Neural cell (in vitro differentiated cells): Measurements from ENCODE around the gene PPP1R9B. TPM values are rescaled to one million over a fixed set of nuclear protein-coding genes. Genes with fewer than 3 reads are reported as not detected.
A peak's percentile ranks its signal among the peaks of the same experiment; 100 is the strongest.

ENCODE experiments used
- H2AFZ ChIP-seq: fragments of 200-600, 300-800 bp; sonication (generic), shearing (Covaris generic); 2 replicates; pipeline ENCODE4 v1.6.0; 2014; ENCODE audit warnings: low read depth, mild to moderate bottlenecking, antibody characterized with exemption, low read length, moderate library complexity
- H3F3A ChIP-seq: fragments of 200-600 bp; shearing (Covaris generic); 2 replicates; pipeline ENCODE4 v1.6.1; 2016; ENCODE audit warnings: mild to moderate bottlenecking, moderate library complexity, mixed read lengths, antibody characterized with exemption, low read length; ENCODE audit not compliant: insufficient read depth, poor library complexity, severe bottlenecking
- H3K27ac ChIP-seq: fragments of 200-600, 300-800 bp; sonication (generic), shearing (Covaris generic); 2 replicates; pipeline ENCODE4 v1.5.1; 2014; ENCODE audit warnings: mild to moderate bottlenecking, low read length, moderate library complexity
- H3K27me3 ChIP-seq: fragments of 300-800, 200-600 bp; sonication (generic), shearing (Covaris generic); 2 replicates; pipeline ENCODE4 v1.6.0; 2014; ENCODE audit warnings: mild to moderate bottlenecking, low read depth, low read length, moderate library complexity; ENCODE audit not compliant: insufficient read depth
- H3K36me3 ChIP-seq: fragments of 300-800, 200-600 bp; sonication (generic), shearing (Covaris generic); 2 replicates; pipeline ENCODE4 v1.5.1; 2014; ENCODE audit warnings: mild to moderate bottlenecking, antibody characterized with exemption, low read length, moderate library complexity; ENCODE audit not compliant: insufficient read depth
- H3K4me2 ChIP-seq: fragments of 300-800, 200-600 bp; sonication (generic), shearing (Covaris generic); 2 replicates; pipeline ENCODE4 v1.6.0; 2014; ENCODE audit warnings: mild to moderate bottlenecking, low read length
- H3K4me3 ChIP-seq: fragments of 300-800, 200-600 bp; sonication (generic), shearing (Covaris generic); 2 replicates; pipeline ENCODE4 v1.5.1; 2014; ENCODE audit warnings: mild to moderate bottlenecking, low read length, moderate library complexity
- H3K79me2 ChIP-seq: fragments of 200-600 bp; shearing (Covaris generic); replicated peaks from 2 replicates; pipeline ENCODE4 v1.6.0; 2014; ENCODE audit warnings: mild to moderate bottlenecking, low read length, moderate library complexity; ENCODE audit not compliant: insufficient read depth
- H3K9ac ChIP-seq: fragments of 300-800, 200-600 bp; sonication (generic), shearing (Covaris generic); 2 replicates; pipeline ENCODE4 v1.6.1; 2016; ENCODE audit warnings: mild to moderate bottlenecking, low read length, mixed read lengths
- H3K9me2 ChIP-seq: fragments of 200-600 bp; shearing (Covaris generic); 2 replicates; pipeline ENCODE4 v1.6.1; 2016; ENCODE audit warnings: mild to moderate bottlenecking, low read length, mixed read lengths; ENCODE audit not compliant: insufficient read depth
- H3K9me3 ChIP-seq: fragments of 200-600, 300-800 bp; sonication (generic), shearing (Covaris generic); 2 replicates; pipeline ENCODE4 v1.6.1; 2016; ENCODE audit warnings: mild to moderate bottlenecking, mixed run types, low read length, moderate library complexity, mixed read lengths
- H4K20me1 ChIP-seq: fragments of 200-600 bp; shearing (Covaris generic); 2 replicates; pipeline ENCODE4 v1.6.1; 2016; ENCODE audit warnings: mild to moderate bottlenecking, mixed run types; ENCODE audit not compliant: insufficient read depth
- EP300 ChIP-seq: fragments of 450-650 bp; conservative IDR thresholded peaks from 2 replicates; pipeline ENCODE4 v1.6.1; 2014; ENCODE audit warnings: antibody characterized with exemption, mild to moderate bottlenecking, moderate library complexity; ENCODE audit not compliant: poor library complexity, severe bottlenecking
- EZH2 ChIP-seq: fragments of 200-600, 300-800 bp; shearing (Covaris generic), sonication (generic); IDR thresholded peaks from 2 replicates; pipeline ENCODE4 v1.6.1; 2014; ENCODE audit warnings: antibody characterized with exemption, low read length, borderline replicate concordance, mild to moderate bottlenecking; ENCODE audit not compliant: insufficient read depth, poor library complexity, severe bottlenecking
- MXI1 ChIP-seq: fragments of 450-650 bp; conservative IDR thresholded peaks from 2 replicates; pipeline ENCODE4 v1.6.1; 2014; ENCODE audit warnings: antibody characterized with exemption, mild to moderate bottlenecking; ENCODE audit not compliant: poor library complexity, severe bottlenecking
- POLR2AphosphoS5 ChIP-seq: IDR thresholded peaks from 2 replicates; pipeline ENCODE4 v1.6.1; 2012
- RAD21 ChIP-seq: fragments of 450-650 bp; conservative IDR thresholded peaks from 2 replicates; pipeline ENCODE4 v1.6.1; 2014; ENCODE audit warnings: antibody characterized with exemption, mild to moderate bottlenecking, moderate library complexity
- REST ChIP-seq: IDR thresholded peaks from 2 replicates; pipeline ENCODE4 v1.6.1; 2012; ENCODE audit warnings: borderline replicate concordance
- SMC3 ChIP-seq: fragments of 450-650 bp; conservative IDR thresholded peaks from 2 replicates; pipeline ENCODE4 v1.6.1; 2014; ENCODE audit warnings: antibody characterized with exemption, mild to moderate bottlenecking, moderate library complexity; ENCODE audit not compliant: poor library complexity
- TAF1 ChIP-seq: IDR thresholded peaks from 2 replicates; pipeline ENCODE4 v1.6.1; 2012; ENCODE audit warnings: low read depth
- polyA plus RNA-seq: library from polyadenylated mRNA; depleted of rRNA; stranded (reverse); fragments of >200 nt; gene quantifications from 2 replicates; pipeline ENCODE4 v1.2.3, GENCODE V29; 2014
- TF ChIP-seq, protein P1 (sequence below): fragments of 450-650 bp; IDR thresholded peaks from 2 replicates; pipeline ENCODE4 v1.5.1; 2014; ENCODE audit warnings: antibody characterized with exemption, mild to moderate bottlenecking, moderate library complexity; ENCODE audit not compliant: poor library complexity, severe bottlenecking

Gene PPP1R9B
- polyA plus RNA-seq, 1 donor from 2014 or later = 29.2 TPM

DNA sequence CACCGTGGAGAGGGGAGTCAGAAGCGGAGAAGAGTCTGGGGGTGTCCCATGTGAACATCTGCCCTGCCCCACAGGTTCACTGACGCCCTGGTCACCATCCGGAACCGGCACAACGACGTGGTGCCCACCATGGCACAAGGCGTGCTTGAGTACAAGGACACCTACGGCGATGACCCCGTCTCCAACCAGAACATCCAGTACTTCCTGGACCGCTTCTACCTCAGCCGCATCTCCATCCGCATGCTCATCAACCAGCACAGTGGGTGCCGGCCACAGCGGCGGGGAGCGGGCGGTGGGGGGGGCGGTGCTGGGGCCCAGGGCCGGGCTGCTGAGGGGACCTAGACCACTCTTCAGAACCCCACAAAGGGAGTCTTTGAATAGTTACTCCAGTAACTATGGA is 44.7 kb downstream of the PPP1R9B start:
- TF ChIP-seq TAF1 = no peak
- TF ChIP-seq SMC3 = no peak
- peak; percentile 23 for TF ChIP-seq POLR2AphosphoS5
- no peak overlapping the region for H3K4me2 ChIP-seq
- no peak overlapping the region for H3K4me3 ChIP-seq
- no peaks in the 10 kb centered on the region for H3K9me3 ChIP-seq
- H4K20me1 ChIP-seq = no peaks in the 10 kb centered on the region
- H3K27ac ChIP-seq = no peak overlapping the region
- H3F3A ChIP-seq = no peaks in the 10 kb centered on the region
- H3K27me3 ChIP-seq = no peaks in the 10 kb centered on the region
- peaks cover 7% of the 10 kb centered on the region for H3K36me3 ChIP-seq
- no peaks in the 10 kb centered on the region for H3K79me2 ChIP-seq
- H3K9ac ChIP-seq = no peak overlapping the region
- no peak overlapping the region for H2AFZ ChIP-seq
- H3K9me2 ChIP-seq = no peaks in the 10 kb centered on the region

GRCh38 chr17:50103941-50104340 is 46.5 kb downstream of the PPP1R9B start:
- no peaks in the 10 kb centered on the region for H3F3A ChIP-seq
- no peaks in the 10 kb centered on the region for H3K9me2 ChIP-seq
- H3K9me3 ChIP-seq = no peaks in the 10 kb centered on the region
- no peak overlapping the region for H2AFZ ChIP-seq
- TF ChIP-seq, protein P1, sequence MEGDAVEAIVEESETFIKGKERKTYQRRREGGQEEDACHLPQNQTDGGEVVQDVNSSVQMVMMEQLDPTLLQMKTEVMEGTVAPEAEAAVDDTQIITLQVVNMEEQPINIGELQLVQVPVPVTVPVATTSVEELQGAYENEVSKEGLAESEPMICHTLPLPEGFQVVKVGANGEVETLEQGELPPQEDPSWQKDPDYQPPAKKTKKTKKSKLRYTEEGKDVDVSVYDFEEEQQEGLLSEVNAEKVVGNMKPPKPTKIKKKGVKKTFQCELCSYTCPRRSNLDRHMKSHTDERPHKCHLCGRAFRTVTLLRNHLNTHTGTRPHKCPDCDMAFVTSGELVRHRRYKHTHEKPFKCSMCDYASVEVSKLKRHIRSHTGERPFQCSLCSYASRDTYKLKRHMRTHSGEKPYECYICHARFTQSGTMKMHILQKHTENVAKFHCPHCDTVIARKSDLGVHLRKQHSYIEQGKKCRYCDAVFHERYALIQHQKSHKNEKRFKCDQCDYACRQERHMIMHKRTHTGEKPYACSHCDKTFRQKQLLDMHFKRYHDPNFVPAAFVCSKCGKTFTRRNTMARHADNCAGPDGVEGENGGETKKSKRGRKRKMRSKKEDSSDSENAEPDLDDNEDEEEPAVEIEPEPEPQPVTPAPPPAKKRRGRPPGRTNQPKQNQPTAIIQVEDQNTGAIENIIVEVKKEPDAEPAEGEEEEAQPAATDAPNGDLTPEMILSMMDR = no peak
- TF ChIP-seq RAD21 (no peak), SMC3 (no peak), EZH2 (no peak), MXI1 (no peak), TAF1 (no peak), REST (no peak), EP300 (no peak), POLR2AphosphoS5 (no peak)
- no peaks in the 10 kb centered on the region for H4K20me1 ChIP-seq
- no peaks in the 10 kb centered on the region for H3K27me3 ChIP-seq
- no peak overlapping the region for H3K27ac ChIP-seq
- no peaks in the 10 kb centered on the region for H3K36me3 ChIP-seq
- H3K9ac ChIP-seq = no peak overlapping the region
- no peaks in the 10 kb centered on the region for H3K79me2 ChIP-seq
- H3K4me3 ChIP-seq = no peak overlapping the region
- no peak overlapping the region for H3K4me2 ChIP-seq

DNA sequence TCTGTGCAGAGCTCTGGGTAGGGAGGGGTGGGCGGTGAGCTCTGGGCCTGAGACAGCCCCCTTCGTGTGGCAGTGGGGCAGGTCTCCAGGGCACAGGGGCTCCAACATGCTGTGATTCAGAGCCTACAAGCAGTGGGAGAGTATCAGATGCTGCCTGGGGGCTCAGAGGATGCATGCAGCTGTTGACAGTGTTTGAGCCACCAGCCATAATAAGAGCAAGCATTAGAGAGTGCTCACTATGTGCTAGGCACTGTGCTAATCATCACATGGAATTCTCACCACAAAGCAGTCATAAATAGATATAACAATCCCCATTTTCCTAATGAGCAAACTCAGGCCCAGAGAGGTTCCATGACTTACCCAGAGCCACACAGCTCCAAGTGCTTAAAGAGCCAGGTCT is 47.2 kb downstream of the PPP1R9B start:
- Histone ChIP-seq H3K9ac (no peak overlapping the region), H3K36me3 (no peaks in the 10 kb centered on the region), H3K9me3 (no peaks in the 10 kb centered on the region), H2AFZ (no peak overlapping the region), H3K4me3 (no peak overlapping the region), H3K27me3 (no peaks in the 10 kb centered on the region), H3K4me2 (no peak overlapping the region), H4K20me1 (no peaks in the 10 kb centered on the region), H3K27ac (no peak overlapping the region), H3K9me2 (no peaks in the 10 kb centered on the region), H3F3A (no peaks in the 10 kb centered on the region), H3K79me2 (no peaks in the 10 kb centered on the region)
- TF ChIP-seq, protein P1 = no peak
- TF ChIP-seq SMC3 = no peak
